Astrocyte (in vitro differentiated cells and primary cell): ENCODE data around the gene EP300. TPM values are rescaled to one million over a fixed set of nuclear protein-coding genes. Genes with fewer than 3 reads are reported as not detected.

Source experiments
- DNase-seq: peaks from one replicate; pipeline ENCODE4 v3.0.0-alpha.2; 2010; ENCODE audit warnings: low read depth
- FAIRE-seq: peaks from 2 replicates; lab custom pipeline; 2011; peaks lifted over from hg19 to GRCh38; lab: Jason Lieb, UNC
- H2AFZ ChIP-seq: 2 replicates; pipeline ENCODE4 v1.6.0; 2012; ENCODE audit warnings: low read depth, low read length, inconsistent platforms
- H3K27ac ChIP-seq: 2 replicates; pipeline ENCODE4 v1.5.1; 2011; ENCODE audit warnings: low read depth, low read length, inconsistent platforms
- H3K27me3 ChIP-seq: 2 replicates; pipeline ENCODE4 v1.6.0; 2011; ENCODE audit warnings: low read length, inconsistent platforms; ENCODE audit not compliant: insufficient read depth
- H3K36me3 ChIP-seq: 2 replicates; pipeline ENCODE4 v1.5.1; 2011; ENCODE audit warnings: low read length, inconsistent platforms; ENCODE audit not compliant: insufficient read depth
- H3K4me1 ChIP-seq: 2 replicates; pipeline ENCODE4 v1.5.1; 2011; ENCODE audit warnings: low read length, inconsistent platforms; ENCODE audit not compliant: insufficient read depth
- H3K4me2 ChIP-seq: 2 replicates; pipeline ENCODE4 v1.6.0; 2012; ENCODE audit warnings: low read length, inconsistent platforms
- H3K4me3 ChIP-seq: 2 replicates; pipeline ENCODE4 v1.5.1; 2011; ENCODE audit warnings: low read depth, mild to moderate bottlenecking, low read length, inconsistent platforms; ENCODE audit not compliant: insufficient read depth
- H3K79me2 ChIP-seq: 2 replicates; pipeline ENCODE4 v1.6.0; 2012; ENCODE audit warnings: mild to moderate bottlenecking, low read length, inconsistent platforms; ENCODE audit not compliant: insufficient read depth
- H3K9ac ChIP-seq: 2 replicates; pipeline ENCODE4 v1.6.0; 2012; ENCODE audit warnings: mild to moderate bottlenecking, low read length, inconsistent platforms
- H3K9me3 ChIP-seq: 2 replicates; pipeline ENCODE4 v1.5.1; 2012; ENCODE audit warnings: low read depth, mild to moderate bottlenecking, low read length, inconsistent platforms; ENCODE audit not compliant: insufficient read depth
- H4K20me1 ChIP-seq: 2 replicates; pipeline ENCODE4 v1.6.0; 2012; ENCODE audit warnings: low read length, inconsistent platforms; ENCODE audit not compliant: insufficient read depth
- H3K27ac Mint-ChIP-seq: one replicate; pipeline ENCODE4 v1.8.0; 2021; ENCODE audit warnings: mild to moderate bottlenecking, mixed read lengths; ENCODE audit not compliant: unreplicated experiment
- H3K27me3 Mint-ChIP-seq: one replicate; pipeline ENCODE4 v1.8.0; 2021; ENCODE audit warnings: low read depth, mixed read lengths; ENCODE audit not compliant: unreplicated experiment
- H3K36me3 Mint-ChIP-seq: one replicate; pipeline ENCODE4 v1.8.0; 2021; ENCODE audit warnings: low read depth, mixed read lengths; ENCODE audit not compliant: unreplicated experiment
- H3K4me1 Mint-ChIP-seq: one replicate; pipeline ENCODE4 v1.8.0; 2021; ENCODE audit warnings: low read depth, mixed read lengths; ENCODE audit not compliant: unreplicated experiment
- H3K4me3 Mint-ChIP-seq: one replicate; pipeline ENCODE4 v1.8.0; 2021; ENCODE audit warnings: mild to moderate bottlenecking, moderate library complexity, mixed read lengths; ENCODE audit not compliant: unreplicated experiment
- H3K9me3 Mint-ChIP-seq: one replicate; pipeline ENCODE4 v1.8.0; 2021; ENCODE audit warnings: mild to moderate bottlenecking, mixed read lengths; ENCODE audit not compliant: unreplicated experiment
- EZH2 ChIP-seq: IDR thresholded peaks from 2 replicates; pipeline ENCODE4 v1.6.1; 2012; ENCODE audit warnings: mild to moderate bottlenecking, low read length, inconsistent platforms; ENCODE audit not compliant: insufficient read depth
- total RNA-seq: library from RNA; stranded (reverse); gene quantifications from 2 replicates; pipeline ENCODE4 v1.2.1, GENCODE V29; 2021
- TF ChIP-seq, protein P1 (sequence below): IDR thresholded peaks from 2 replicates; pipeline ENCODE4 v1.5.1; 2011; ENCODE audit warnings: low read depth, mild to moderate bottlenecking, inconsistent platforms, low read length, moderate library complexity; ENCODE audit not compliant: insufficient read depth

The EP300 gene
- total RNA-seq, 1 donor from 2014 or later: 64.7 TPM

DNA sequence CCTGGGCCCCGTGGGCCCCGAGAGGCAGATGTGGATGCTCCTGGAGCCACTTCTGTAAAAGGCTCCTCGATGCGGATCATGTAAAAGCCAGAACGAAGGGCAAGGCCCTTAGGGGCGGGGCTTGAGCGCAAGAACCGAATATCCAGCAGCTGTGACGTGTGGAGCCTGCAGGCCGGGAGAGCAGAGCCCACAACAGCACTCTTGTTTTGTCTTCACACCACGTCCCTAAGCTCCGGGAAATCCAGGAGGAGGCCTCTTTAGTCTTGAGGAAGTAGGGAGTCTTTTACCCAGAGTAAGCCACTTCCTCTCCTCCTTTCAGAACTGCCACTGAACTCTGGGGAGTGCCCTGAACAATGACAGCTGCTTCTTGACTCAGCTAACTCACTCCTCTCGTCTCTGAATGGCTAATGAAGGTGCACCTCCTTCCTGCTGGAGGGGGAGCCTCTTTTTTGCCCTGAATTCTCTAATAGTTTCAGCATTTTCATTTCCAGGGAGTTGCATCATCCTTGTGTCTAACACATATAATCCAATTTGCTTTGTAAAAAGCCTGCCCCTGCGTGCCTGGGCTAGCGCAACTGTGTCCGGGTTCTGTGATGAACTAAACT lies 125.3 kb downstream of the EP300 start:
- Histone ChIP-seq H3K4me2 (peak overlapping the region; percentile 53), H3K27ac (no peak overlapping the region)

DNA sequence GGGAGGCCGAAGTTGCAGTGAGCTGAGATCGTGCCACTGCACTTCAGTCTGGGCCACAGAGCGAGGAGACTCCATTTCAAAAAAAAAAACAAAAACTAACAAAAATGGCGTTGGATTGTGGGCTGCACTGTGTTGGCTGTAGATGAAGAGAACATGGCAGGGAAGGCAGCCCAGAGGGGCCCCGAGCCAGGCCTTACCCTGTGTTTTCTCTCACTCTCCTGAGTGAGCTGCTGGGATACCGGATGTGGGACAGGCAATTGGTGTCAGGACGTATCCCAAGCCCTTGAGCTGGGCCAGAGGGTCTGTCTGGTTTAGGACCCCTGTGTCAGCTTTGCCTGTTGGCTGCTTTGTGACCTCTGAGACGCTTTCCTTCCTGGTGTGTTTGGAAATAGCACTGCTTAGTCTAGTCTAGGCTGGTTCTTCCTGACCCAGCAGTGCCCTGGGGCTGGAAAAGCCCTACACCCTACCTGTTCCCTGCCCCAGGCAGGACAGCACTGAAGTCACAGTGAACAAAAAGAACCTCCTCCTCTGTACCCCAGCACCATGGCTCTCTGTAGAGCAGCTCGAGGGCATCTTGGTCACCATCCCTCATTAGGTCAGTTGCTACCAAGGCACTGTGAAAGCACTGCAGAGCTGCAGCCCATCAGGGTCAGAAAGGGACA lies 130.6 kb downstream of the EP300 start:
- Histone ChIP-seq H3K27me3 (no peaks in the 10 kb centered on the region), H3K4me2 (no peak overlapping the region), H3K9me3 (no peaks in the 10 kb centered on the region), H3K9ac (no peak overlapping the region), H4K20me1 (no peaks in the 10 kb centered on the region), H3K36me3 (peaks cover 2% of the 10 kb centered on the region), H3K27ac (no peak overlapping the region), H3K4me1 (no peaks in the 10 kb centered on the region), H3K4me3 (no peak overlapping the region), H2AFZ (no peak overlapping the region), H3K79me2 (no peaks in the 10 kb centered on the region)
- TF ChIP-seq, protein P1, sequence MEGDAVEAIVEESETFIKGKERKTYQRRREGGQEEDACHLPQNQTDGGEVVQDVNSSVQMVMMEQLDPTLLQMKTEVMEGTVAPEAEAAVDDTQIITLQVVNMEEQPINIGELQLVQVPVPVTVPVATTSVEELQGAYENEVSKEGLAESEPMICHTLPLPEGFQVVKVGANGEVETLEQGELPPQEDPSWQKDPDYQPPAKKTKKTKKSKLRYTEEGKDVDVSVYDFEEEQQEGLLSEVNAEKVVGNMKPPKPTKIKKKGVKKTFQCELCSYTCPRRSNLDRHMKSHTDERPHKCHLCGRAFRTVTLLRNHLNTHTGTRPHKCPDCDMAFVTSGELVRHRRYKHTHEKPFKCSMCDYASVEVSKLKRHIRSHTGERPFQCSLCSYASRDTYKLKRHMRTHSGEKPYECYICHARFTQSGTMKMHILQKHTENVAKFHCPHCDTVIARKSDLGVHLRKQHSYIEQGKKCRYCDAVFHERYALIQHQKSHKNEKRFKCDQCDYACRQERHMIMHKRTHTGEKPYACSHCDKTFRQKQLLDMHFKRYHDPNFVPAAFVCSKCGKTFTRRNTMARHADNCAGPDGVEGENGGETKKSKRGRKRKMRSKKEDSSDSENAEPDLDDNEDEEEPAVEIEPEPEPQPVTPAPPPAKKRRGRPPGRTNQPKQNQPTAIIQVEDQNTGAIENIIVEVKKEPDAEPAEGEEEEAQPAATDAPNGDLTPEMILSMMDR: no peak
- TF ChIP-seq EZH2: no peak
- Mint-ChIP-seq H3K27me3 (no peaks in the 10 kb centered on the region), H3K9me3 (no peaks in the 10 kb centered on the region), H3K4me3 (no peak overlapping the region), H3K36me3 (peaks cover 22% of the 10 kb centered on the region), H3K4me1 (peaks cover 2% of the 10 kb centered on the region), H3K27ac (no peak overlapping the region)
- DNase-seq: no peak
- no peak for FAIRE-seq

More for the DNA sequence above, 125.3 kb downstream of the EP300 start:
- Histone ChIP-seq H3K9me3 (no peaks in the 10 kb centered on the region), H3K27me3 (no peaks in the 10 kb centered on the region), H3K4me1 (peaks cover 5% of the 10 kb centered on the region), H3K9ac (peak overlapping the region; percentile 17), H3K4me3 (no peak overlapping the region), H2AFZ (no peak overlapping the region), H3K36me3 (peaks cover 10% of the 10 kb centered on the region), H4K20me1 (no peaks in the 10 kb centered on the region), H3K79me2 (no peaks in the 10 kb centered on the region)
- FAIRE-seq (no peak), DNase-seq (peak; percentile 57)
- H3K4me1 Mint-ChIP-seq: peaks cover 9% of the 10 kb centered on the region
- peaks cover 8% of the 10 kb centered on the region for H3K9me3 Mint-ChIP-seq
- H3K27ac Mint-ChIP-seq: peak overlapping the region; percentile 94
- TF ChIP-seq EZH2: no peak
- TF ChIP-seq, protein P1: no peak
- H3K4me3 Mint-ChIP-seq: peak overlapping the region; percentile 70
- peaks cover 40% of the 10 kb centered on the region for H3K36me3 Mint-ChIP-seq
- H3K27me3 Mint-ChIP-seq: no peaks in the 10 kb centered on the region

DNA sequence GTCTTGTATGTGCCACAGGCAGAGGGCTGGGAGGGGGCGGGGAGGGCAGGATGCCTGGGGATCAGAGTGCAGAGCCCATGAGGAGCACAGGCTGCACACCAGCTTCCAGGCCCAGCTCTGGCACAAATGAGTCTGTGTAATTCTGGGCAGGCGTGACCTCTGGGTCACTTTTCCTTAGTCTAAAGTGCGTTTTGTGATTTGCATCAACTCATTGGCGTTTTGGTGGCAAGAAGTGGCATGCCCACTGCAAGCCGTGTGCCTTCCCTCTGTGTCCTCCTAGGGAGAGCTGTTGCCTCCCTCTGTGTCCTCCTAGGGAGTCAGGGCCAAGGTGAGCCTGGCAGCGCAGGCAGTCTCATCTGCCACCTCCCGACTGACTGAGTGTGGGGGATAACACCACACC lies 131.1 kb downstream of the EP300 start:
- Histone ChIP-seq H3K36me3 (peaks cover 2% of the 10 kb centered on the region), H3K27me3 (no peaks in the 10 kb centered on the region), H3K9ac (no peak overlapping the region), H3K4me3 (no peak overlapping the region), H3K27ac (no peak overlapping the region), H3K4me1 (no peaks in the 10 kb centered on the region), H4K20me1 (no peaks in the 10 kb centered on the region), H2AFZ (no peak overlapping the region), H3K79me2 (no peaks in the 10 kb centered on the region), H3K9me3 (no peaks in the 10 kb centered on the region), H3K4me2 (no peak overlapping the region)
- H3K27ac Mint-ChIP-seq: no peak overlapping the region
- H3K9me3 Mint-ChIP-seq: no peaks in the 10 kb centered on the region
- TF ChIP-seq, protein P1: no peak
- TF ChIP-seq EZH2: no peak
- DNase-seq: no peak
- no peaks in the 10 kb centered on the region for H3K4me1 Mint-ChIP-seq
- no peak for FAIRE-seq
- H3K4me3 Mint-ChIP-seq: no peak overlapping the region
- H3K27me3 Mint-ChIP-seq: no peaks in the 10 kb centered on the region
- H3K36me3 Mint-ChIP-seq: peaks cover 23% of the 10 kb centered on the region
